HepG2 (cell line): ENCODE data around the gene OR5K2. TPM values are rescaled to one million over a fixed set of nuclear protein-coding genes. Genes with fewer than 3 reads are reported as not detected.
A peak's percentile ranks its signal among the peaks of the same experiment; 100 is the strongest.

Experiments
- ARNT2 ChIP-seq: sonication (generic); formaldehyde crosslinking; IDR thresholded peaks from 2 replicates; pipeline ENCODE4 v1.8.0; 2022; ENCODE audit warnings: mild to moderate bottlenecking, low read depth, missing genetic modification reagents, moderate library complexity
- ATF1 ChIP-seq: IDR thresholded peaks from 2 replicates; pipeline ENCODE4 v1.6.1; 2016; ENCODE audit warnings: mild to moderate bottlenecking, control low read depth
- KLF11 ChIP-seq: IDR thresholded peaks from 2 replicates; pipeline ENCODE4 v1.6.1; 2016; ENCODE audit warnings: missing compliant biosample characterization
- NFE2L2 ChIP-seq: fragments of 150-350 bp; IDR thresholded peaks from 2 replicates; pipeline ENCODE4 v1.6.1; 2014; ENCODE audit warnings: low read length
- RBFOX2 ChIP-seq: fragments of 200-400 bp; formaldehyde crosslinking; IDR thresholded peaks from 2 replicates; pipeline ENCODE4 v1.6.1; 2017; ENCODE audit warnings: low read depth, mild to moderate bottlenecking, low read length
- ZNF615 ChIP-seq: sonication (generic); formaldehyde crosslinking; IDR thresholded peaks from 2 replicates; pipeline ENCODE4 v1.5.0; 2020; ENCODE audit warnings: mild to moderate bottlenecking, missing genetic modification reagents, borderline replicate concordance
- ZNF737 ChIP-seq: sonication (generic); formaldehyde crosslinking; IDR thresholded peaks from 2 replicates; pipeline ENCODE4 v1.5.0; 2020; ENCODE audit warnings: missing genetic modification reagents, mild to moderate bottlenecking, borderline replicate concordance
- polyA plus RNA-seq, 8 experiments: library from polyadenylated mRNA; depleted of rRNA in 3 of 8; stranded (reverse) in 7 of 8; unstranded in 1 of 8; fragments of >200 nt; fragmentation: Illumina TruSeq in 4 of 8; extraction: Trizol in 4 of 8; gene quantifications; 2 replicates each; pipeline versions ENCODE4 v1.2.1 to v1.2.3, GENCODE V29; 2011 to 2016; ENCODE audit warnings: low read depth in 4 of 8, missing spikeins in 1 of 8, mixed read lengths in 1 of 8; ENCODE audit not compliant: insufficient read depth in 1 of 8
- total RNA-seq, 5 experiments: library from RNA; depleted of rRNA; stranded (reverse); fragments of >200 nt; fragmentation: Illumina TruSeq; extraction: Trizol; gene quantifications; 2 replicates each; pipeline ENCODE4 v1.2.3, GENCODE V29; 2016; ENCODE audit warnings: low read depth in 1 of 5
- TF ChIP-seq, protein P1 (sequence below), 2 experiments: IDR thresholded peaks; 2 replicates each; pipeline ENCODE4 v1.6.1; 2011 to 2012; ENCODE audit warnings: low read length in 2 of 2, borderline replicate concordance in 1 of 2, low read depth in 1 of 2, mild to moderate bottlenecking in 1 of 2, moderate library complexity in 1 of 2
- TF ChIP-seq, protein P2 (sequence below): sonication (generic); formaldehyde crosslinking; IDR thresholded peaks from 2 replicates; pipeline ENCODE4 v1.5.0; 2020; ENCODE audit warnings: mild to moderate bottlenecking, missing genetic modification reagents
- TF ChIP-seq, protein P3 (sequence below): sonication (generic); formaldehyde crosslinking; IDR thresholded peaks from 2 replicates; pipeline ENCODE4 v1.4.0; 2020; ENCODE audit warnings: missing genetic modification reagents
- TF ChIP-seq, protein P4 (sequence below): sonication (generic); formaldehyde crosslinking; conservative IDR thresholded peaks from 2 replicates; pipeline ENCODE4 v1.4.0; 2020; ENCODE audit warnings: missing genetic modification reagents

Gene OR5K2
- total and polyA plus RNA-seq, 2 of the 13 experiments (the other 11 are each of a cell fraction or from before 2014, with no cell fraction given), result not detected

GRCh38 chr3:98522544-98523281 is 25.2 kb downstream of the OR5K2 start, which contains the start of gene CLDND1 (continued):
- TF ChIP-seq ZNF615 (0 out of 2 replicates have a peak, but pooled peaks have one; percentile 40), ATF1 (peak; percentile 80), KLF11 (CRISPR knock-in tag) (no peak), ARNT2 (no peak), ZNF737 (no peak), RBFOX2 (peak; percentile 84), NFE2L2 (no peak)
- TF ChIP-seq, protein P1, sequence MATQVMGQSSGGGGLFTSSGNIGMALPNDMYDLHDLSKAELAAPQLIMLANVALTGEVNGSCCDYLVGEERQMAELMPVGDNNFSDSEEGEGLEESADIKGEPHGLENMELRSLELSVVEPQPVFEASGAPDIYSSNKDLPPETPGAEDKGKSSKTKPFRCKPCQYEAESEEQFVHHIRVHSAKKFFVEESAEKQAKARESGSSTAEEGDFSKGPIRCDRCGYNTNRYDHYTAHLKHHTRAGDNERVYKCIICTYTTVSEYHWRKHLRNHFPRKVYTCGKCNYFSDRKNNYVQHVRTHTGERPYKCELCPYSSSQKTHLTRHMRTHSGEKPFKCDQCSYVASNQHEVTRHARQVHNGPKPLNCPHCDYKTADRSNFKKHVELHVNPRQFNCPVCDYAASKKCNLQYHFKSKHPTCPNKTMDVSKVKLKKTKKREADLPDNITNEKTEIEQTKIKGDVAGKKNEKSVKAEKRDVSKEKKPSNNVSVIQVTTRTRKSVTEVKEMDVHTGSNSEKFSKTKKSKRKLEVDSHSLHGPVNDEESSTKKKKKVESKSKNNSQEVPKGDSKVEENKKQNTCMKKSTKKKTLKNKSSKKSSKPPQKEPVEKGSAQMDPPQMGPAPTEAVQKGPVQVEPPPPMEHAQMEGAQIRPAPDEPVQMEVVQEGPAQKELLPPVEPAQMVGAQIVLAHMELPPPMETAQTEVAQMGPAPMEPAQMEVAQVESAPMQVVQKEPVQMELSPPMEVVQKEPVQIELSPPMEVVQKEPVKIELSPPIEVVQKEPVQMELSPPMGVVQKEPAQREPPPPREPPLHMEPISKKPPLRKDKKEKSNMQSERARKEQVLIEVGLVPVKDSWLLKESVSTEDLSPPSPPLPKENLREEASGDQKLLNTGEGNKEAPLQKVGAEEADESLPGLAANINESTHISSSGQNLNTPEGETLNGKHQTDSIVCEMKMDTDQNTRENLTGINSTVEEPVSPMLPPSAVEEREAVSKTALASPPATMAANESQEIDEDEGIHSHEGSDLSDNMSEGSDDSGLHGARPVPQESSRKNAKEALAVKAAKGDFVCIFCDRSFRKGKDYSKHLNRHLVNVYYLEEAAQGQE (IDR thresholded peaks at IDR 0.05; ENCODE audit: borderline replicate concordance in 1 of 2, low read depth in 1 of 2, low read length in 2 of 2), result peak in 1 of 2 experiments; percentile 19; a peak in 1 of 4 replicates
- TF ChIP-seq, protein P2, sequence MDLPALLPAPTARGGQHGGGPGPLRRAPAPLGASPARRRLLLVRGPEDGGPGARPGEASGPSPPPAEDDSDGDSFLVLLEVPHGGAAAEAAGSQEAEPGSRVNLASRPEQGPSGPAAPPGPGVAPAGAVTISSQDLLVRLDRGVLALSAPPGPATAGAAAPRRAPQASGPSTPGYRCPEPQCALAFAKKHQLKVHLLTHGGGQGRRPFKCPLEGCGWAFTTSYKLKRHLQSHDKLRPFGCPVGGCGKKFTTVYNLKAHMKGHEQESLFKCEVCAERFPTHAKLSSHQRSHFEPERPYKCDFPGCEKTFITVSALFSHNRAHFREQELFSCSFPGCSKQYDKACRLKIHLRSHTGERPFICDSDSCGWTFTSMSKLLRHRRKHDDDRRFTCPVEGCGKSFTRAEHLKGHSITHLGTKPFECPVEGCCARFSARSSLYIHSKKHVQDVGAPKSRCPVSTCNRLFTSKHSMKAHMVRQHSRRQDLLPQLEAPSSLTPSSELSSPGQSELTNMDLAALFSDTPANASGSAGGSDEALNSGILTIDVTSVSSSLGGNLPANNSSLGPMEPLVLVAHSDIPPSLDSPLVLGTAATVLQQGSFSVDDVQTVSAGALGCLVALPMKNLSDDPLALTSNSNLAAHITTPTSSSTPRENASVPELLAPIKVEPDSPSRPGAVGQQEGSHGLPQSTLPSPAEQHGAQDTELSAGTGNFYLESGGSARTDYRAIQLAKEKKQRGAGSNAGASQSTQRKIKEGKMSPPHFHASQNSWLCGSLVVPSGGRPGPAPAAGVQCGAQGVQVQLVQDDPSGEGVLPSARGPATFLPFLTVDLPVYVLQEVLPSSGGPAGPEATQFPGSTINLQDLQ (CRISPR knock-in tag), result no peak
- TF ChIP-seq, protein P3, sequence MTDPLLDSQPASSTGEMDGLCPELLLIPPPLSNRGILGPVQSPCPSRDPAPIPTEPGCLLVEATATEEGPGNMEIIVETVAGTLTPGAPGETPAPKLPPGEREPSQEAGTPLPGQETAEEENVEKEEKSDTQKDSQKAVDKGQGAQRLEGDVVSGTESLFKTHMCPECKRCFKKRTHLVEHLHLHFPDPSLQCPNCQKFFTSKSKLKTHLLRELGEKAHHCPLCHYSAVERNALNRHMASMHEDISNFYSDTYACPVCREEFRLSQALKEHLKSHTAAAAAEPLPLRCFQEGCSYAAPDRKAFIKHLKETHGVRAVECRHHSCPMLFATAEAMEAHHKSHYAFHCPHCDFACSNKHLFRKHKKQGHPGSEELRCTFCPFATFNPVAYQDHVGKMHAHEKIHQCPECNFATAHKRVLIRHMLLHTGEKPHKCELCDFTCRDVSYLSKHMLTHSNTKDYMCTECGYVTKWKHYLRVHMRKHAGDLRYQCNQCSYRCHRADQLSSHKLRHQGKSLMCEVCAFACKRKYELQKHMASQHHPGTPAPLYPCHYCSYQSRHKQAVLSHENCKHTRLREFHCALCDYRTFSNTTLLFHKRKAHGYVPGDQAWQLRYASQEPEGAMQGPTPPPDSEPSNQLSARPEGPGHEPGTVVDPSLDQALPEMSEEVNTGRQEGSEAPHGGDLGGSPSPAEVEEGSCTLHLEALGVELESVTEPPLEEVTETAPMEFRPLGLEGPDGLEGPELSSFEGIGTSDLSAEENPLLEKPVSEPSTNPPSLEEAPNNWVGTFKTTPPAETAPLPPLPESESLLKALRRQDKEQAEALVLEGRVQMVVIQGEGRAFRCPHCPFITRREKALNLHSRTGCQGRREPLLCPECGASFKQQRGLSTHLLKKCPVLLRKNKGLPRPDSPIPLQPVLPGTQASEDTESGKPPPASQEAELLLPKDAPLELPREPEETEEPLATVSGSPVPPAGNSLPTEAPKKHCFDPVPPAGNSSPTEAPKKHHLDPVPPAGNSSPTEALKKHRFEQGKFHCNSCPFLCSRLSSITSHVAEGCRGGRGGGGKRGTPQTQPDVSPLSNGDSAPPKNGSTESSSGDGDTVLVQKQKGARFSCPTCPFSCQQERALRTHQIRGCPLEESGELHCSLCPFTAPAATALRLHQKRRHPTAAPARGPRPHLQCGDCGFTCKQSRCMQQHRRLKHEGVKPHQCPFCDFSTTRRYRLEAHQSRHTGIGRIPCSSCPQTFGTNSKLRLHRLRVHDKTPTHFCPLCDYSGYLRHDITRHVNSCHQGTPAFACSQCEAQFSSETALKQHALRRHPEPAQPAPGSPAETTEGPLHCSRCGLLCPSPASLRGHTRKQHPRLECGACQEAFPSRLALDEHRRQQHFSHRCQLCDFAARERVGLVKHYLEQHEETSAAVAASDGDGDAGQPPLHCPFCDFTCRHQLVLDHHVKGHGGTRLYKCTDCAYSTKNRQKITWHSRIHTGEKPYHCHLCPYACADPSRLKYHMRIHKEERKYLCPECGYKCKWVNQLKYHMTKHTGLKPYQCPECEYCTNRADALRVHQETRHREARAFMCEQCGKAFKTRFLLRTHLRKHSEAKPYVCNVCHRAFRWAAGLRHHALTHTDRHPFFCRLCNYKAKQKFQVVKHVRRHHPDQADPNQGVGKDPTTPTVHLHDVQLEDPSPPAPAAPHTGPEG (CRISPR knock-in tag), result peak; percentile 42; the same call in 1 of the 2 replicates
- TF ChIP-seq, protein P4, sequence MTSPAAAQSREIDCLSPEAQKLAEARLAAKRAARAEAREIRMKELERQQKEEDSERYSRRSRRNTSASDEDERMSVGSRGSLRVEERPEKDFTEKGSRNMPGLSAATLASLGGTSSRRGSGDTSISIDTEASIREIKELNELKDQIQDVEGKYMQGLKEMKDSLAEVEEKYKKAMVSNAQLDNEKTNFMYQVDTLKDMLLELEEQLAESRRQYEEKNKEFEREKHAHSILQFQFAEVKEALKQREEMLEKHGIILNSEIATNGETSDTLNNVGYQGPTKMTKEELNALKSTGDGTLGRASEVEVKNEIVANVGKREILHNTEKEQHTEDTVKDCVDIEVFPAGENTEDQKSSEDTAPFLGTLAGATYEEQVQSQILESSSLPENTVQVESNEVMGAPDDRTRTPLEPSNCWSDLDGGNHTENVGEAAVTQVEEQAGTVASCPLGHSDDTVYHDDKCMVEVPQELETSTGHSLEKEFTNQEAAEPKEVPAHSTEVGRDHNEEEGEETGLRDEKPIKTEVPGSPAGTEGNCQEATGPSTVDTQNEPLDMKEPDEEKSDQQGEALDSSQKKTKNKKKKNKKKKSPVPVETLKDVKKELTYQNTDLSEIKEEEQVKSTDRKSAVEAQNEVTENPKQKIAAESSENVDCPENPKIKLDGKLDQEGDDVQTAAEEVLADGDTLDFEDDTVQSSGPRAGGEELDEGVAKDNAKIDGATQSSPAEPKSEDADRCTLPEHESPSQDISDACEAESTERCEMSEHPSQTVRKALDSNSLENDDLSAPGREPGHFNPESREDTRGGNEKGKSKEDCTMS (CRISPR knock-in tag), result no peak
